H9 (cell line): Measurements from ENCODE around the gene NXPH1. TPM values are rescaled to one million over a fixed set of nuclear protein-coding genes. Genes with fewer than 3 reads are reported as not detected.

Experiments used
- DNase-seq: peaks from one replicate; pipeline ENCODE4 v3.0.0-alpha.2; 2017
- H2AFZ ChIP-seq: one replicate; pipeline ENCODE4 v1.6.1; 2013; ENCODE audit warnings: mild to moderate bottlenecking, low read length, control low read depth, moderate library complexity
- H2AK5ac ChIP-seq: 2 replicates; pipeline ENCODE4 v1.6.1; 2013; ENCODE audit warnings: low read length, control low read depth, mixed read lengths; ENCODE audit not compliant: insufficient read length
- H2BK120ac ChIP-seq: one replicate; pipeline ENCODE4 v1.6.1; 2013; ENCODE audit warnings: low read depth, mild to moderate bottlenecking, low read length, control low read depth, inconsistent platforms; ENCODE audit not compliant: poor library complexity, severe bottlenecking
- H2BK12ac ChIP-seq: 2 replicates; pipeline ENCODE4 v1.6.1; 2013; ENCODE audit warnings: low read length, control low read depth, mixed read lengths, low read depth; ENCODE audit not compliant: insufficient read length
- H2BK15ac ChIP-seq: 2 replicates; pipeline ENCODE4 v1.6.1; 2013; ENCODE audit warnings: low read depth, low read length, control low read depth
- H2BK20ac ChIP-seq: one replicate; pipeline ENCODE4 v1.6.1; 2013; ENCODE audit warnings: low read depth, mild to moderate bottlenecking, low read length, control low read depth, inconsistent platforms; ENCODE audit not compliant: poor library complexity, severe bottlenecking
- H2BK5ac ChIP-seq: 2 replicates; pipeline ENCODE4 v1.6.1; 2013; ENCODE audit warnings: low read length, control low read depth, mixed read lengths; ENCODE audit not compliant: insufficient read length
- H3K14ac ChIP-seq: 2 replicates; pipeline ENCODE4 v1.6.1; 2013; ENCODE audit warnings: low read length, control low read depth; ENCODE audit not compliant: insufficient read depth
- H3K18ac ChIP-seq: 2 replicates; pipeline ENCODE4 v1.6.1; 2013; ENCODE audit warnings: low read depth, mild to moderate bottlenecking, mixed read lengths, low read length, control low read depth; ENCODE audit not compliant: insufficient read length
- H3K23ac ChIP-seq: 2 replicates; pipeline ENCODE4 v1.6.1; 2013; ENCODE audit warnings: low read length, control low read depth, mixed read lengths, low read depth; ENCODE audit not compliant: insufficient read length
- H3K23me2 ChIP-seq: 2 replicates; pipeline ENCODE4 v1.6.1; 2013; ENCODE audit warnings: low read depth, mild to moderate bottlenecking, mixed read lengths, low read length, control low read depth; ENCODE audit not compliant: insufficient read length, poor library complexity, severe bottlenecking
- H3K27ac ChIP-seq: 2 replicates; pipeline ENCODE4 v1.5.1; 2013; ENCODE audit warnings: low read length, control low read depth, mixed read lengths, low read depth; ENCODE audit not compliant: insufficient read length
- H3K27me3 ChIP-seq: 2 replicates; pipeline ENCODE4 v1.6.1; 2013; ENCODE audit warnings: low read length, control low read depth, inconsistent platforms; ENCODE audit not compliant: insufficient read depth
- H3K4ac ChIP-seq: 2 replicates; pipeline ENCODE4 v1.6.1; 2013; ENCODE audit warnings: low read depth, mild to moderate bottlenecking, control low read depth, inconsistent platforms, low read length, moderate library complexity
- H3K4me1 ChIP-seq: 2 replicates; pipeline ENCODE4 v1.6.1; 2013; ENCODE audit warnings: low read length, control low read depth, inconsistent platforms; ENCODE audit not compliant: insufficient read depth
- H3K4me2 ChIP-seq: 2 replicates; pipeline ENCODE4 v1.6.1; 2013; ENCODE audit warnings: low read length, control low read depth, mixed read lengths; ENCODE audit not compliant: insufficient read length, insufficient read depth
- H3K56ac ChIP-seq: 2 replicates; pipeline ENCODE4 v1.6.1; 2013; ENCODE audit warnings: low read depth, mild to moderate bottlenecking, mixed read lengths, low read length, control low read depth; ENCODE audit not compliant: insufficient read length
- H3K79me1 ChIP-seq: 2 replicates; pipeline ENCODE4 v1.6.1; 2013; ENCODE audit warnings: low read depth, mild to moderate bottlenecking, moderate library complexity, low read length, control low read depth, inconsistent platforms; ENCODE audit not compliant: insufficient read depth, poor library complexity, severe bottlenecking
- H3K79me2 ChIP-seq: 2 replicates; pipeline ENCODE4 v1.6.1; 2013; ENCODE audit warnings: low read length, control low read depth, inconsistent platforms; ENCODE audit not compliant: insufficient read depth
- H3K9ac ChIP-seq: 2 replicates; pipeline ENCODE4 v1.6.1; 2013; ENCODE audit warnings: low read length, control low read depth, mixed read lengths; ENCODE audit not compliant: insufficient read length; ENCODE audit errors: extremely low read depth
- H3K9me3 ChIP-seq: one replicate; pipeline ENCODE4 v1.6.1; 2013; ENCODE audit warnings: low read depth, low read length, inconsistent platforms; ENCODE audit not compliant: control insufficient read depth
- H3T11ph ChIP-seq: one replicate; pipeline ENCODE4 v1.6.1; 2013; ENCODE audit warnings: mild to moderate bottlenecking, low read length, control low read depth, inconsistent platforms
- H4K20me1 ChIP-seq: one replicate; pipeline ENCODE4 v1.6.1; 2013; ENCODE audit not compliant: control insufficient read depth, insufficient read length, insufficient read depth
- H4K5ac ChIP-seq: 2 replicates; pipeline ENCODE4 v1.6.1; 2013; ENCODE audit warnings: low read depth, mild to moderate bottlenecking, mixed read lengths, low read length, control low read depth; ENCODE audit not compliant: insufficient read length
- H4K8ac ChIP-seq: replicated peaks from 2 replicates; pipeline ENCODE4 v1.6.1; 2013; ENCODE audit warnings: low read length, control low read depth, mixed read lengths, low read depth; ENCODE audit not compliant: insufficient read length
- H4K91ac ChIP-seq: 2 replicates; pipeline ENCODE4 v1.6.1; 2013; ENCODE audit warnings: low read depth, mild to moderate bottlenecking, moderate library complexity, mixed read lengths, low read length, control low read depth; ENCODE audit not compliant: insufficient read length
- H3K27ac Mint-ChIP-seq, 3 experiments: 2 replicates in 2 of 3; 3 replicates in 1 of 3; pipeline ENCODE4 v1.8.0; 2020 to 2021; ENCODE audit warnings: mixed read lengths in 3 of 3, mild to moderate bottlenecking in 1 of 3, moderate library complexity in 1 of 3
- H3K27me3 Mint-ChIP-seq: 2 replicates; pipeline ENCODE4 v1.8.0; 2021; ENCODE audit warnings: low read depth, mild to moderate bottlenecking, moderate library complexity, mixed read lengths
- H3K36me3 Mint-ChIP-seq, 3 experiments: 2 replicates in 2 of 3; 3 replicates in 1 of 3; pipeline ENCODE4 v1.8.0; 2020 to 2021; ENCODE audit warnings: low read depth in 3 of 3, mixed read lengths in 3 of 3; ENCODE audit not compliant: insufficient read depth in 1 of 3
- H3K4me1 Mint-ChIP-seq, 2 experiments: 2 replicates each; pipeline ENCODE4 v1.8.0; 2020; ENCODE audit warnings: mixed read lengths in 2 of 2
- H3K4me3 Mint-ChIP-seq, 2 experiments: 2 replicates in 1 of 2; 3 replicates in 1 of 2; pipeline ENCODE4 v1.8.0; 2020 to 2021; ENCODE audit warnings: mild to moderate bottlenecking in 2 of 2, mixed read lengths in 2 of 2, moderate library complexity in 1 of 2
- H3K9me3 Mint-ChIP-seq, 2 experiments: 2 replicates in 1 of 2; 3 replicates in 1 of 2; pipeline ENCODE4 v1.8.0; 2020; ENCODE audit warnings: mild to moderate bottlenecking in 2 of 2, mixed read lengths in 2 of 2, moderate library complexity in 1 of 2
- WGBS: extraction: QIAGEN DNeasy Blood & Tissue Kit; methylation state at CpG from one replicate; pipeline ENCODE4 v1.1.7; 2013; ENCODE audit warnings: missing lambda C conversion rate, low lambda C conversion rate, mixed read lengths; ENCODE audit not compliant: insufficient read length; ENCODE audit errors: extremely low coverage; 5-methylcytosine and 5-hydroxymethylcytosine counted together
- total RNA-seq: library from RNA; stranded (reverse); gene quantifications from 2 replicates; pipeline ENCODE4 v1.2.1, GENCODE V29; 2021
- TF ChIP-seq, protein P1 (sequence below): fragments of 200-600 bp; sonication (generic); conservative IDR thresholded peaks from 3 replicates; pipeline ENCODE4 v1.8.0; 2021; ENCODE audit warnings: antibody characterized with exemption, mild to moderate bottlenecking

Gene NXPH1
- total RNA-seq, 1 experiment from 2014 or later = 0.15 TPM

DNA sequence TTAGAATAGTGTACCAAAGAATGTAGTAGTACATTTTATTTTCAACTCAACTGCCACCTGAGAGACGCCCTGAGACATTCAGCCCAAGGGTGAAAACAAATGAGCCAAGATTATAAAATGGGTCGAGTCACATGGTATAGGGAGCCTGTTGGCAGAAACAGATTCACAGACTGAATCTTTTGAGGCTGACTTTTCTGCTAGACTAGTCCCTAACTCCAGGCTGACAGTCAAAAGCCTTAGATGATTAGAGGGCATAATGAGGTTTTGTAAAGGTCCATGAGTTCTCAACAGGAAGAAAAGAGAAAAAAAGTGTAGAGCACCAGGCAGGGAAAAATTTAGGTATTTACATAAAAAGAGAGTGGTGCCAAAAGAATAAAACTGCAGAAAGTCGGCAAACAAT lies 128.0 kb downstream of the NXPH1 start:
- no peak overlapping the region for H3K18ac ChIP-seq
- no CpG with 5 or more reads among the region's 3 CpGs for WGBS
- TF ChIP-seq, protein P1, sequence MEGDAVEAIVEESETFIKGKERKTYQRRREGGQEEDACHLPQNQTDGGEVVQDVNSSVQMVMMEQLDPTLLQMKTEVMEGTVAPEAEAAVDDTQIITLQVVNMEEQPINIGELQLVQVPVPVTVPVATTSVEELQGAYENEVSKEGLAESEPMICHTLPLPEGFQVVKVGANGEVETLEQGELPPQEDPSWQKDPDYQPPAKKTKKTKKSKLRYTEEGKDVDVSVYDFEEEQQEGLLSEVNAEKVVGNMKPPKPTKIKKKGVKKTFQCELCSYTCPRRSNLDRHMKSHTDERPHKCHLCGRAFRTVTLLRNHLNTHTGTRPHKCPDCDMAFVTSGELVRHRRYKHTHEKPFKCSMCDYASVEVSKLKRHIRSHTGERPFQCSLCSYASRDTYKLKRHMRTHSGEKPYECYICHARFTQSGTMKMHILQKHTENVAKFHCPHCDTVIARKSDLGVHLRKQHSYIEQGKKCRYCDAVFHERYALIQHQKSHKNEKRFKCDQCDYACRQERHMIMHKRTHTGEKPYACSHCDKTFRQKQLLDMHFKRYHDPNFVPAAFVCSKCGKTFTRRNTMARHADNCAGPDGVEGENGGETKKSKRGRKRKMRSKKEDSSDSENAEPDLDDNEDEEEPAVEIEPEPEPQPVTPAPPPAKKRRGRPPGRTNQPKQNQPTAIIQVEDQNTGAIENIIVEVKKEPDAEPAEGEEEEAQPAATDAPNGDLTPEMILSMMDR = no peak
- DNase-seq = no peak
- H3K79me2 ChIP-seq = no peaks in the 10 kb centered on the region
- H2BK120ac ChIP-seq = no peak overlapping the region
- no peak overlapping the region for H2BK20ac ChIP-seq
- no peaks in the 10 kb centered on the region for H3K27me3 ChIP-seq
- H4K8ac ChIP-seq = no peak overlapping the region
- no peak overlapping the region for H3K4me2 ChIP-seq
- no peak overlapping the region for H3K14ac ChIP-seq
- peaks cover 23 to 27% of the 10 kb centered on the region in 2 experiments for H3K4me1 Mint-ChIP-seq
- no peak overlapping the region for H3T11ph ChIP-seq
- no peaks in the 10 kb centered on the region for H4K20me1 ChIP-seq
- H3K4ac ChIP-seq = no peak overlapping the region
- H2BK5ac ChIP-seq = no peak overlapping the region
- H2AK5ac ChIP-seq = no peak overlapping the region
- H3K79me1 ChIP-seq = no peaks in the 10 kb centered on the region
- H3K23ac ChIP-seq = no peak overlapping the region
- peak overlapping the region in 2 of 3 experiments; percentile 2 to 76; a peak in 1 of 7 replicates for H3K27ac Mint-ChIP-seq
- peaks cover 6% of the 10 kb centered on the region; the same call in 1 of the 2 replicates for H3K4me1 ChIP-seq
- no peaks in the 10 kb centered on the region for H3K9me3 ChIP-seq
- H3K9me3 Mint-ChIP-seq = no peaks in the 10 kb centered on the region
- H2BK12ac ChIP-seq = no peak overlapping the region
- H3K23me2 ChIP-seq = no peaks in the 10 kb centered on the region
- H3K36me3 Mint-ChIP-seq = no peaks in the 10 kb centered on the region
- H4K91ac ChIP-seq = no peak overlapping the region
- H3K27me3 Mint-ChIP-seq = no peaks in the 10 kb centered on the region
- no peak overlapping the region for H3K4me3 Mint-ChIP-seq
- H2AFZ ChIP-seq = no peak overlapping the region
- no peak overlapping the region for H4K5ac ChIP-seq
- no peak overlapping the region for H3K27ac ChIP-seq
- H3K9ac ChIP-seq = no peak overlapping the region
- no peak overlapping the region for H2BK15ac ChIP-seq
- no peak overlapping the region for H3K56ac ChIP-seq
